Hepatocyte (in vitro differentiated cells): ENCODE results near the gene ROBO1. TPM values are rescaled to one million over a fixed set of nuclear protein-coding genes. Genes with fewer than 3 reads are reported as not detected.

Source experiments
- DNase-seq: peaks from one replicate; pipeline ENCODE4 v3.0.0-alpha.2; 2016; ENCODE audit warnings: low spot score
- H2AFZ ChIP-seq: fragments of 200-600 bp; sonication (generic); 2 replicates; pipeline ENCODE4 v1.6.0; 2016; ENCODE audit warnings: antibody characterized with exemption, mild to moderate bottlenecking
- H3K27ac ChIP-seq: fragments of 200-600 bp; sonication (generic); 2 replicates; pipeline ENCODE4 v1.5.1; 2016; ENCODE audit warnings: mild to moderate bottlenecking
- H3K27me3 ChIP-seq: fragments of 200-600 bp; sonication (generic); 2 replicates; pipeline ENCODE4 v1.6.1; 2016
- H3K36me3 ChIP-seq: fragments of 200-600 bp; sonication (generic); replicated peaks from 2 replicates; pipeline ENCODE4 v1.5.1; 2016; ENCODE audit warnings: low read depth; ENCODE audit not compliant: insufficient read depth
- H3K4me1 ChIP-seq: fragments of 200-600 bp; sonication (generic); 2 replicates; pipeline ENCODE4 v1.5.1; 2016; ENCODE audit warnings: mild to moderate bottlenecking, moderate library complexity; ENCODE audit not compliant: insufficient read depth
- H3K4me2 ChIP-seq: fragments of 200-600 bp; sonication (generic); 2 replicates; pipeline ENCODE4 v1.6.0; 2016
- H3K4me3 ChIP-seq: fragments of 200-600 bp; sonication (generic); 2 replicates; pipeline ENCODE4 v1.5.1; 2016; ENCODE audit warnings: mild to moderate bottlenecking
- H3K79me2 ChIP-seq: fragments of 200-600 bp; sonication (generic); 2 replicates; pipeline ENCODE4 v1.6.0; 2017; ENCODE audit warnings: mild to moderate bottlenecking
- H3K9me2 ChIP-seq: fragments of 200-600 bp; sonication (generic); replicated peaks from 2 replicates; pipeline ENCODE4 v1.6.0; 2017; ENCODE audit warnings: mild to moderate bottlenecking; ENCODE audit not compliant: insufficient read depth
- H3K9me3 ChIP-seq: fragments of 200-600 bp; sonication (generic); 2 replicates; pipeline ENCODE4 v1.5.1; 2016; ENCODE audit warnings: low read depth, mild to moderate bottlenecking
- H4K20me1 ChIP-seq: fragments of 200-600 bp; sonication (generic); 2 replicates; pipeline ENCODE4 v1.6.0; 2016; ENCODE audit warnings: mild to moderate bottlenecking; ENCODE audit not compliant: insufficient read depth, poor library complexity, severe bottlenecking
- CTCF ChIP-seq: fragments of 200-600 bp; sonication (generic); IDR thresholded peaks from 2 replicates; pipeline ENCODE4 v1.5.1; 2016; ENCODE audit warnings: antibody characterized with exemption, mild to moderate bottlenecking; ENCODE audit not compliant: poor library complexity
- EZH2 ChIP-seq: fragments of 200-600 bp; sonication (generic); IDR thresholded peaks from 2 replicates; pipeline ENCODE4 v1.6.1; 2016; ENCODE audit warnings: antibody characterized with exemption, mild to moderate bottlenecking, borderline replicate concordance
- EZH2phosphoT487 ChIP-seq: fragments of 200-600 bp; sonication (generic); IDR thresholded peaks from one replicate; pipeline ENCODE4 v1.6.1; 2018; ENCODE audit warnings: antibody characterized with exemption, mild to moderate bottlenecking, low read depth, moderate library complexity; ENCODE audit not compliant: unreplicated experiment, severe bottlenecking
- WGBS: methylation state at CpG from one replicate; pipeline ENCODE4 v1.1.6; 2016; ENCODE audit warnings: low lambda C conversion rate; ENCODE audit errors: missing lambda C conversion rate; 5-methylcytosine and 5-hydroxymethylcytosine counted together
- polyA plus RNA-seq: library from polyadenylated mRNA; unstranded; fragments of >200 nt; fragmentation: Nextera tagmentation; extraction: Ambion mirVana; gene quantifications from 2 replicates; pipeline ENCODE4 v1.2.1, GENCODE V29; 2016
- total RNA-seq: library from RNA; depleted of rRNA; stranded (reverse); fragments of >200 nt; gene quantifications from 2 replicates; pipeline ENCODE4 v1.2.3, GENCODE V29; 2014

Gene ROBO1
- total and polyA plus RNA-seq, 2 experiments from 2014 or later = 13.6 to 44.3 TPM

DNA sequence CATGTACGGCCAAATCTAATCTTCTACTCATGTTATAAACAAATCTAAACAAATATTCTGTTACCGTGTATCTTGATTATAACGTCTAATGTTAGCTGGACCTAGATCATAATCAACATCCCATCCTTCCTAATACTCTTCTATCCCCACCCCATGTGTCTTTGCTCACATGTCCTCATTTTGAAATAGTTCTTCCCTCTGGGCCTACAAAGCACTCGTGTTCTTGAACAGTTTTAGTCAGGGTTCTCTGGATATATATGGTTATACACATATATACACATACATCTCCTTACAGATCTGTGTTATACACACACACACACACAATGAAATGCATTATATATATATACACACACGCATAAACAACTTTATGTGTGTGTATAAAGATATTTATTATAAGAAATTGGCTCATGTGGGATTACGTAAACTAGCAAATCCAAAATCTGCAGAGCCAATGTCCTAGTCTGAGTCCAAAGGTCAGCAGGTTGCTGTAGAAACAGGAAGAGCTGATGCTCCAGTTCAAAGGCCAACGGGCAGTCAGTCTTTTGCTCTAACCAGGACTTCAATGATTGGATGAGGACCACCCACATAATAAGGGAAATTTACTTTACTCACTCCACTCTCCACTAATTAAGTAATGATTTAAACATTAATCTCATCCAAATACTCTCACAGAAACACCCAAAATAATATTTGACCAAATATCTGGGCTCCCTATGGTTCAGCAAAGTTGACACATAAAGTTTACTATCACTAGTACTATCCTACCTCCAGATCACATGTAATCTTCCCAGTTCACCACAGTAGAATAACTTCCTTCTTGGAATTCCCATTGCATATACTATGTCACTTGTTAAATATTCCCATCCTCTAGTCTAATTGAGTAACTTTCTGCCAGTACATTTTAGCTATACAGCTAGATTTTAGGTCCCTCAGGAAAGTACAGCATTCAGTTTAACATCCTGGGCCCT, 450.0 kb downstream of the ROBO1 start:
- no peaks in the 10 kb centered on the region for H3K9me3 ChIP-seq
- TF ChIP-seq EZH2phosphoT487 (no peak), CTCF (no peak), EZH2 (no peak)
- H3K27ac ChIP-seq = no peak overlapping the region
- H3K4me2 ChIP-seq = no peak overlapping the region
- no peaks in the 10 kb centered on the region for H3K4me1 ChIP-seq
- no peaks in the 10 kb centered on the region for H3K36me3 ChIP-seq
- H3K4me3 ChIP-seq = no peak overlapping the region
- H4K20me1 ChIP-seq = no peaks in the 10 kb centered on the region
- H3K9me2 ChIP-seq = no peaks in the 10 kb centered on the region
- 90% methylated on average over 7 of the region's 7 CpGs for WGBS
- H3K27me3 ChIP-seq = no peaks in the 10 kb centered on the region
- H3K79me2 ChIP-seq = no peaks in the 10 kb centered on the region
- H2AFZ ChIP-seq = no peak overlapping the region
- no peak for DNase-seq

- Histone ChIP-seq H3K4me3 (no peak overlapping the region), H3K9me2 (no peaks in the 10 kb centered on the region), H3K9me3 (no peaks in the 10 kb centered on the region), H3K36me3 (no peaks in the 10 kb centered on the region), H4K20me1 (no peaks in the 10 kb centered on the region), H3K4me1 (no peaks in the 10 kb centered on the region), H3K4me2 (no peak overlapping the region), H2AFZ (no peak overlapping the region), H3K27ac (peak overlapping the region; percentile 61), H3K27me3 (no peaks in the 10 kb centered on the region), H3K79me2 (no peaks in the 10 kb centered on the region)
- WGBS = 94% methylated on average over 2 of the region's 2 CpGs
- TF ChIP-seq CTCF (no peak), EZH2phosphoT487 (no peak), EZH2 (no peak)
- DNase-seq = no peak
These were observed 452.8 kb downstream of the ROBO1 start for GRCh38 chr3:79314962-79315361.

DNA sequence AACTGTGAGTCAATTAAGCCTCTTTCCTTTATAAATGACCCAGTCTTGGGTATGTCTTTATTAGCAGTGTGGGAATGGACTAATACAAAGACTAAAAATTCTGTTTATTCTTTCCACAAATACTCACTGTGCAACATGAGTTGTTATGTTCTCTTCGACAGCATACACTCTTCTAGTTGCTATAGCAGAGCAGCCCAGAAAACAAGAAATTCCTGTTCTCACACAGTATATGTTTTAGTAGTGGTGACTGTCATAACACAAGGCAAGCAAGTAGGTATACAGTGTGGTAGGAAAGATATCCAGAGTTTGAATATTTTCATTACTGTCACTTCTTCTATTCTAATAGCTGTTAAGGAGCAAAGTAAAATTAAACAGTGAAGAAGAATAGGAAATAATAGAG, 453.3 kb downstream of the ROBO1 start:
- WGBS = 67% methylated on average over 1 of the region's 1 CpG
- no peaks in the 10 kb centered on the region for H3K27me3 ChIP-seq
- no peaks in the 10 kb centered on the region for H4K20me1 ChIP-seq
- no peaks in the 10 kb centered on the region for H3K4me1 ChIP-seq
- no peak overlapping the region for H2AFZ ChIP-seq
- H3K4me3 ChIP-seq = no peak overlapping the region
- TF ChIP-seq EZH2 (no peak), CTCF (no peak), EZH2phosphoT487 (no peak)
- H3K9me2 ChIP-seq = no peaks in the 10 kb centered on the region
- no peaks in the 10 kb centered on the region for H3K36me3 ChIP-seq
- H3K4me2 ChIP-seq = no peak overlapping the region
- H3K27ac ChIP-seq = peak overlapping the region; percentile 63
- H3K79me2 ChIP-seq = no peaks in the 10 kb centered on the region
- H3K9me3 ChIP-seq = no peaks in the 10 kb centered on the region
- peak; percentile 8 for DNase-seq
